Neural progenitor cell (in vitro differentiated cells): ENCODE data around the gene RRM1.

Source experiments
- CTCF ChIP-seq: fragments of 200-600 bp; sonication (generic); IDR thresholded peaks from 2 replicates; pipeline ENCODE4 v1.5.1; 2017; ENCODE audit warnings: antibody characterized with exemption, mild to moderate bottlenecking
- EZH2phosphoT487 ChIP-seq: fragments of 200-600 bp; sonication (generic); IDR thresholded peaks from 2 replicates; pipeline ENCODE4 v1.6.1; 2017; ENCODE audit warnings: antibody characterized with exemption

GRCh38 chr11:4061700-4062099 lies 32.9 kb upstream of the RRM1 start:
- TF ChIP-seq CTCF (no peak), EZH2phosphoT487 (no peak)
